DND-41 (cell line): ENCODE measurements around the gene ACADS.

Experiments used
- ATAC-seq: fragments of 200-7000 bp; cut with Tn5 transposase; 3 replicates; pipeline ENCODE4 v1.9.1; 2021; ENCODE audit warnings: low read depth; ENCODE audit not compliant: insufficient read depth
- DNase-seq: peaks from one replicate; pipeline ENCODE4 v3.0.0-alpha.2; 2020
- H2AFZ ChIP-seq: 2 replicates; pipeline ENCODE4 v1.6.0; 2012; ENCODE audit warnings: low read depth, low read length
- H3K27ac ChIP-seq: 2 replicates; pipeline ENCODE4 v1.5.1; 2012; ENCODE audit warnings: low read length, inconsistent platforms
- H3K27me3 ChIP-seq: fragments of 200-600 bp; sonication (generic); 2 replicates; pipeline ENCODE4 v1.6.0; 2012; ENCODE audit warnings: low read length, mild to moderate bottlenecking, inconsistent platforms; ENCODE audit not compliant: insufficient read depth, poor library complexity
- H3K36me3 ChIP-seq: 2 replicates; pipeline ENCODE4 v1.5.1; 2012; ENCODE audit warnings: low read length, inconsistent platforms; ENCODE audit not compliant: insufficient read depth
- H3K4me1 ChIP-seq: 2 replicates; pipeline ENCODE4 v1.5.1; 2012; ENCODE audit warnings: mild to moderate bottlenecking, low read length; ENCODE audit not compliant: insufficient read depth
- H3K4me2 ChIP-seq: 2 replicates; pipeline ENCODE4 v1.6.0; 2012; ENCODE audit warnings: mild to moderate bottlenecking, moderate library complexity, low read length, inconsistent platforms; ENCODE audit not compliant: insufficient read depth
- H3K4me3 ChIP-seq, 2 experiments: fragments of 200-600 bp in 1 of 2; shearing (Covaris generic) in 1 of 2; 2 replicates each; pipeline ENCODE4 v1.5.1; 2012 to 2016; ENCODE audit warnings: inconsistent platforms in 2 of 2, low read length in 2 of 2, mild to moderate bottlenecking in 2 of 2, low read depth in 1 of 2, moderate library complexity in 1 of 2
- H3K79me2 ChIP-seq: 2 replicates; pipeline ENCODE4 v1.6.0; 2012; ENCODE audit warnings: low read length, inconsistent platforms; ENCODE audit not compliant: insufficient read depth
- H3K9ac ChIP-seq: 2 replicates; pipeline ENCODE4 v1.6.0; 2012; ENCODE audit warnings: low read depth, mild to moderate bottlenecking, inconsistent platforms, low read length, moderate library complexity
- H3K9me3 ChIP-seq: 2 replicates; pipeline ENCODE4 v1.5.1; 2012; ENCODE audit warnings: low read length, moderate library complexity, mild to moderate bottlenecking, inconsistent platforms; ENCODE audit not compliant: insufficient read depth, severe bottlenecking
- H4K20me1 ChIP-seq: 2 replicates; pipeline ENCODE4 v1.6.0; 2012; ENCODE audit warnings: low read length; ENCODE audit not compliant: insufficient read depth
- CTCF ChIP-seq: IDR thresholded peaks from 2 replicates; pipeline ENCODE4 v1.5.1; 2012; ENCODE audit warnings: borderline replicate concordance, low read length, moderate library complexity, mild to moderate bottlenecking; ENCODE audit not compliant: poor library complexity, severe bottlenecking; ENCODE audit errors: extremely low read depth
- EZH2 ChIP-seq: IDR thresholded peaks from 3 replicates; pipeline ENCODE4 v1.6.1; 2012; ENCODE audit warnings: borderline replicate concordance, low read depth, mild to moderate bottlenecking, moderate library complexity, low read length, inconsistent platforms; ENCODE audit not compliant: severe bottlenecking

The ACADS gene

GRCh38 chr12:120754792-120755191, 29.2 kb downstream of the ACADS start:
- H3K9me3 ChIP-seq = peaks cover 4% of the 10 kb centered on the region
- H3K27ac ChIP-seq = no peak overlapping the region
- no peaks in the 10 kb centered on the region for H3K79me2 ChIP-seq
- no peaks in the 10 kb centered on the region for H4K20me1 ChIP-seq
- ATAC-seq (no peak), DNase-seq (no peak)
- H3K36me3 ChIP-seq = 0 out of 2 replicates have a peak, but pooled peaks cover 4% of the 10 kb centered on the region
- H2AFZ ChIP-seq = no peak overlapping the region
- TF ChIP-seq EZH2 (no peak), CTCF (no peak)
- no peak overlapping the region for H3K4me3 ChIP-seq
- H3K27me3 ChIP-seq = no peaks in the 10 kb centered on the region
- H3K9ac ChIP-seq = no peak overlapping the region
- H3K4me1 ChIP-seq = no peaks in the 10 kb centered on the region
- H3K4me2 ChIP-seq = no peak overlapping the region

GRCh38 chr12:120755269-120755668, 29.6 kb downstream of the ACADS start:
- no peaks in the 10 kb centered on the region for H3K79me2 ChIP-seq
- H3K4me2 ChIP-seq = no peak overlapping the region
- ATAC-seq (no peak), DNase-seq (no peak)
- no peak overlapping the region for H3K27ac ChIP-seq
- no peak overlapping the region for H3K9ac ChIP-seq
- H3K9me3 ChIP-seq = peaks cover 4% of the 10 kb centered on the region
- H3K4me1 ChIP-seq = no peaks in the 10 kb centered on the region
- H3K27me3 ChIP-seq = no peaks in the 10 kb centered on the region
- no peak overlapping the region for H2AFZ ChIP-seq
- 0 out of 2 replicates have a peak, but pooled peaks cover 6% of the 10 kb centered on the region for H3K36me3 ChIP-seq
- no peaks in the 10 kb centered on the region for H4K20me1 ChIP-seq
- TF ChIP-seq CTCF (no peak), EZH2 (no peak)
- H3K4me3 ChIP-seq = no peak overlapping the region

- DNase-seq = no peak
Observed at GRCh38 chr12:120757226-120757742, 31.7 kb downstream of the ACADS start.

More at GRCh38 chr12:120757226-120757742, 31.7 kb downstream of the ACADS start:
- no peaks in the 10 kb centered on the region for H3K4me1 ChIP-seq
- no peaks in the 10 kb centered on the region for H3K79me2 ChIP-seq
- no peak for TF ChIP-seq EZH2
- no peak for TF ChIP-seq CTCF
- H2AFZ ChIP-seq = no peak overlapping the region
- peaks cover 25% of the 10 kb centered on the region for H3K36me3 ChIP-seq
- no peak; the same call in 2 of the 3 replicates for ATAC-seq
- no peak overlapping the region for H3K4me2 ChIP-seq
- no peak overlapping the region for H3K9ac ChIP-seq
- no peaks in the 10 kb centered on the region for H3K27me3 ChIP-seq
- H4K20me1 ChIP-seq = no peaks in the 10 kb centered on the region
- H3K27ac ChIP-seq = no peak overlapping the region
- H3K9me3 ChIP-seq = peaks cover 4% of the 10 kb centered on the region
- H3K4me3 ChIP-seq = no peak overlapping the region
